DMS153 (cell line): Measurements from ENCODE around the gene DTX4.

Experiments
- DNase-seq: peaks from one replicate; lab custom pipeline; 2025; lab: John Stamatoyannopoulos, UW

Gene DTX4

GRCh38 chr11:59173080-59173963 lies 1.4 kb downstream of the DTX4 start:
- DNase-seq: no peak

GRCh38 chr11:59173964-59174663 lies 2.2 kb downstream of the DTX4 start:
- no peak for DNase-seq

GRCh38 chr11:59174664-59175033 lies 2.7 kb downstream of the DTX4 start:
- no peak for DNase-seq

DNA sequence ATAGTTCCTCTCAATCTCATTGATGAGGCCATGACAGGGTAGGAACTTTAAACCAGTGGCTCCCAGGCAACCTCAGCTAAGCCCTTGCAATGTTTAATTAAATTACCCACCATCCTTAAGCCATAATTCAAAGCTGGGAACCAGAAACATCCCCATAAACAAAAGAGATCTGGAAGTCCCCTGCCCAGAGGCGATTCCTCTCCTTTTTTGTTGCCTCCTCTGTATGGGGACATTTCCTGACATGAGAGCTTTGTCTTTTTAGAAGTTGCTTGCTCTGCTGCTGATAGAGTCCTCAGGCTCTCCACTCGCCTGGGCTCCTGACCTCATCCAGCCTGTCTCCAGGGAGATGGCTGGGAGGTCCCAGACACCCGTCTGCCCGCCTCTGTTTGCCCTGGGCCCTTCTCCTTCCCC lies 3.2 kb downstream of the DTX4 start:
- DNase-seq: no peak

- DNase-seq: no peak
Measured at GRCh38 chr11:59176330-59176729, 4.4 kb downstream of the DTX4 start.

DNA sequence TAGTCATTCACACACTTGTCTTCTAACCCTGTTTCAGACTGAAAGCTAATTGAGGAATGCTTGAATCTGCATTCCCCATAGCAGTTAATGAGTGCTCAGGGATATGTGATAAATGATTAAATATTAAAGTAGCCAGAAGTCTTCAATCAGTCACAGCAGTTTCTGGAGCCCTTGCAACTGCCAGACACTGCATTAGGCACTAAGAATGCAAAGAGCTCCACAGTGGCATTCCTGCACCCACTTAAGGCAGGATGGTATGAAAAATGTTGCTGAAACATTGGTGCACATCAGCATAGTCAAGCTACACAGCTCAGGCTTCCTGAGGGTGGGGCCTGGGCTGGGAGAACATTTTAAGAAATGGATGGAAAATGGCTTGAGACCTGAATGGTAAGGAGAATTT lies 6.5 kb downstream of the DTX4 start:
- no peak for DNase-seq

DNA sequence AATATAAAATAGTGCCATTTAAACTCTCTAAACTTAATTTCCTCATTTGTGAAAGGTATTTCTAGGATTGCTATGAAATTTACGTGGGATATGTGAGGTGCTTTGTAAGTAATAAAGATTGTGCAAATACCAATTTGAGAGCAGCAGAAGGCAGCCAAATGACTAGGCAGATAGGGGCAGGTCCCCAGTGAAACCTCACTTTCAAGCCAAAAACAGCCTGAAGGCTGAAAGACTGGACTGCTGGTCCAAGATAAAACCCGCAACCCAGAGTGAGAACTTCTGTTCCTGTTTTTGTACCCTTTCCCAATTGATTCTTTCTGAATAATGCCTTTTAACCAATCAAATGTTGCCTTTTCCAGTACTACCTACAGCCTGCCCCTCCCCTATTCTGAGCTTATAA lies 7.2 kb downstream of the DTX4 start:
- DNase-seq: no peak

- no peak for DNase-seq
Measured at GRCh38 chr11:59180168-59180776, 8.3 kb downstream of the DTX4 start.

- DNase-seq: no peak
Measured at GRCh38 chr11:59180907-59181306, 9.0 kb downstream of the DTX4 start.

DNA sequence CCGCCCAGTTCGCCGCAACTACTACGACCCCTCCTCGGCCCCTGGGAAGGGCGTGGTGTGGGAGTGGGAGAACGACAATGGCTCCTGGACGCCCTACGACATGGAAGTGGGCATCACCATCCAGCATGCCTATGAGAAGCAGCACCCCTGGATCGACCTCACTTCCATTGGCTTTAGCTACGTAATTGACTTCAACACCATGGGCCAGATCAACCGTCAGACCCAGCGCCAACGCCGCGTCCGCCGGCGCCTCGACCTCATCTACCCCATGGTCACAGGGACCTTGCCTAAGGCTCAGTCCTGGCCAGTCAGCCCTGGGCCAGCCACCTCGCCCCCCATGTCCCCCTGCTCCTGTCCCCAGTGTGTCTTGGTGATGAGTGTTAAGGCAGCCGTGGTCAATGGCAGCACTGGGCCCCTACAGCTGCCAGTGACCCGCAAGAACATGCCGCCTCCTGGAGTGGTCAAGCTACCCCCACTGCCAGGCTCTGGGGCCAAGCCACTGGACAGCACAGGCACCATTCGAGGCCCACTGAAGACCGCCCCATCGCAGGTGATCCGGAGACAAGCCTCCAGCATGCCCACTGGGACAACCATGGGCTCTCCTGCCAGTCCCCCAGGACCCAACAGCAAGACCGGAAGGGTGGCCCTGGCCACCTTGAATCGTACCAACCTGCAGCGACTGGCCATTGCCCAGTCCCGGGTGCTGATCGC lies 10.0 kb downstream of the DTX4 start:
- DNase-seq: no peak

GRCh38 chr11:59182457-59183151 lies 10.7 kb downstream of the DTX4 start:
- DNase-seq: no peak

- DNase-seq: no peak
Measured at GRCh38 chr11:59183771-59184170, 11.8 kb downstream of the DTX4 start.

DNA sequence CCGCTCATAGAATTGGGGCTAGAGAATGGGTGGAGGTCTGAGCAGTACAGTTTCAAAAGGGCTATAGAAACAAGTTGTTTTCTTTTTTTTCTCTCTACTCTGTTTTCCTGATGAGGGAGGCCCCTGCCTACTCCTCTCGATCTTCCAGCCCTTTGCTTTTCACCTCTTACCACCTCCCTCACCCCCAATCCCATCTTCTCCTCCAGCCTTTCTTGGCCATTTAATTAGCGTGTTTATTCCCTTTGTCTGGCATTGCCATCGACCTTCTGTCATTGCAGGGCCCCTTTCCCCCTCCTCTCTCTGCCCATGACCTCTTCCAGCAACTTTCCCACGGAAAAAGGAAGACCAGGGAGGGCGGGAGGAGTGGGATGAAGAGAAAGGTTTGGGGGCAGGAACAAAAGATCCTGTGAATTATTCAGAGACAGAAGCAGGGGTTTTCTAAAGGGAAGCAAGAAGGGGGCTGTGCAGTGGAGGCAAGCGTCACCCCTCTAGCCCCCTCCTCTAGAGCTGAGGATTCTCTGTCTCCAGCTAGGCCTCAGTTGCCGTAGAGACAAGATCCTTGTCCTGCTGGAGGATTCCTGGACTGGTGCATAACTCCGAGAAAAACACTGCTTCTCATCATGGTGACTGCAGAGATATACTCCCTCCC lies 12.9 kb downstream of the DTX4 start:
- no peak for DNase-seq

DNA sequence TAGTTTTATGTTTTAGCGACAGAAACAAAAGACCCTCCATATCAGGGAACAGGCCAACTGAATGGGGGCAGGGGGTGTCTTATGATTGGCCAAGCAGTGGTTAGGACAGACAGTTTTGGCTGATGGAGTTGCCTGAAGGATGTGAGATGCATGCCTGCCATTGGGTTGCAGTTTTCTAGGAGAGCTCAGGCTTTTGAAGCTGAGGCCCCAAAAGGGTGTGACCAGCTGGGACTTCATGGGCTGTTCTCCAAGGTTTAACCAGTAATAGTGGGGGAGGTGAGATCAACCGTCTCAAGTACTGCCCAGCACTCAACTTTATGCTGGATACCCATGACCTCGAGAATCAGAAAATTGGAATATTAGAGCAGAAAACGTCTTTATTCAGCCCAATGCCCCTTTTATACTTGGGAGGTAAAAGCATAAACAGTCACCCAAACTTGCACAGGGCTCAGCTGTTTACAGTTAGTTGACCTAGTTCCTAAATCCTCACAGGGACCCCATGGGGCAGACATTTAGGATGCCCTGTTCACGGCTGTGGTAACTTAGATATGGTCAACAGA lies 13.5 kb downstream of the DTX4 start:
- DNase-seq: no peak

DNA sequence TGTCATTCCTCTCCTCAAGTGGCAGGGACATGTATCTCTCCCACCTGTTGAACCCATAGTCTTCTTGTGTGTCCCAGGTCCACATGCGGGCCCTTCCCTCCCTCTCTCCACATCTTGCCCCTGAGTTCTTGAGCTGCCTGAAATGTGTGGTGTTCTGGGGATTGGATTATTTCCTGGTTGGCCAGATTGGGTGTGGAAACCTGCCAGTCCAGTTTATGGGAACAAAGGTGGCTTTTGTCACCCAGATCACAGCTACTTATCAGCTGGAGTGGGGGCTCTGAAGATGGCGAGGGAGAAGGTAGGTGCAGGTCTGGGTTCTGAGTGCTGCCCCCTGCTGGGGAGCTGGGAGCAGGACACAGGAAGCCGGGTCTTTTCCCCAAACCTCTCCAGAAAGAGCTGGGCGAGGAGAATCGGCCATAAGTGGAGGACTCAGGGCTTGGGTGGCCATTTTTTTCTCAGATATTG lies 14.2 kb downstream of the DTX4 start:
- DNase-seq: no peak

GRCh38 chr11:59187035-59187434 lies 15.1 kb downstream of the DTX4 start:
- no peak for DNase-seq

- no peak for DNase-seq
Measured at GRCh38 chr11:59187587-59187986, 15.7 kb downstream of the DTX4 start.

DNA sequence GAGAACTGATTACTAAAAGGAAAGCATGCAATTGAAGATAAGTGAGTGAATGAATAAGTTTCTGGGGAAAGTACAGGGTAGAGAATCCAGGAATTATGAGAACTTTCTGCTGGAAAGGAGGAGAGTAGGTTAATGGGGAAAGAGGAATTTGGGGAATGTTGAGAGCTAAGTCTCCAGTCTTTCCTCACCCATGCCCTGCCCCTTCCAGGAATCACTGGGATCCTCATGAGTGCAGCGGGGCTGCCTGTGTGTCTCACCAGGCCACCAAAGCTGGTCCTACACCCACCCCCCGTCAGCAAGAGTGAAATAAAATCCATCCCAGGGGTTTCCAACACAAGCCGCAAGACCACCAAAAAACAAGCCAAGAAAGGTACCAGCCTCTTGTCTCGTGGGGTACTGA lies 17.0 kb downstream of the DTX4 start:
- no peak for DNase-seq

DNA sequence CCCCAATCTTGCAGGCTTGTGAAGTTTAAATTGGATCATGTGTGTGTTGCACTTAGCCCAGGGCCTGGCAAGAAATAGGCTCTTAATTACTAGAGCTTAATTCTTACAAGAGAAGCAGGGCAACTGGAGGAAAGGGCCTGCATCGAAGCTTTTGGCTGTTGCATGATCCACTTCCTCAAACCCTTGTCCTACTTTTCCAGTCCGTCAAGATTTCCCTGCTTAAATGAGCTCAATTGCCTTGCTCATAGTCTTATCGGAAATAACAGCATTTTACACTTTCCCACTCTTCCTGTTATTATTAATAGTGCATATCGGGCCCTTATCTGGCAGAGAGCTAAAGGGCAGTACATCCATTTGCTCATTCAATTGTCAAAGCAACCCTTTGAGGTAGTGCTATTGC lies 18.1 kb downstream of the DTX4 start:
- no peak for DNase-seq

GRCh38 chr11:59191095-59191494 lies 19.2 kb downstream of the DTX4 start:
- no peak for DNase-seq

GRCh38 chr11:59191890-59192289 lies 20.0 kb downstream of the DTX4 start:
- DNase-seq: no peak
